ENCODE data around the gene TNFRSF1B.

TNFRSF1B gene

GRCh38 chr1:12173631-12174121 lies 6.9 kb downstream of the TNFRSF1B start:
- in situ Hi-C loops (cut with HindIII; ENCODE audit: low sequenced_read_pairs): no loop called here

DNA sequence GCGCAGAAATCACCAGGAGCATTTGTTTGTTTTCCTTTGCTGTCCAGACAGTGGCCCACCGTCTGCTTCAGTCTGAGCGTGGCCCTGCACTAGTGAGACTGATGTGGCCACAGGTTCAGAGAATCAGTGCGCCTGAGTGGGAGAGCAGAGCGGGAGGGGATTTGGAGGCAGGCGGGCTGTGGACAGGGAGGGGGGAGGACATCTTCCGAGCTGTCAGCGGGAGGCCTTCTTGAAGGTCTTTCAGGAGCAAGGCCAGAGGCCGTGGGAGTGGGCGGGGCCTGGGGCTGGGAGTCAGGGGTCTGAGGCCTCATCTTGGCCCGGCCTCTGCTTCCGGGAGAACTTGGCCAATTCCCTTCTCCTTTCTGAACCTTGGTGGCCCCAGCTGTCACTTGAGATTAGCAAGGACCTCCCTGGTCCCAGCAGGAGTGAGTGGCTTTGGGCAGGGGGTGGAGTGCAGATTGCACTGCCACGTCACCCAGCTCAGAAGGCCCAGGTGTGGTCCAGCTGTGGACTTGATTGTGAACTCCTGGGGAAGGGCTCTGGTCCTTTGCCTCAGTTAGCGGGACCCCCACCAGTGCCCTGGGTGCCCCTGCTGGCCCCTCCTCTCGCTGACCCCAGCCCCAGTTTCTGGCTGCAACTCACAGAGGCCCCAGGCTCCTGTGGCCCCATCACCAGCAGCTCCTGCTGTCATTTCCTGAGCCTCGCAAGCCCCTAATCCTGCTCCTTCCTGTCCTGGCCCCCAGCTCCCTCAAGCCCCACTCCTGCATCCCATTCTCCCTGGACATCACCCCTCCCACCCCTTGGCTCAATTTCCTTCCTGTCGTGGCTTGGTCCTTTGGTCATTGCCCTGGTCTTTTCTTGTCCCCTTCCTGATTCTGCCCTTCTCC lies 8.4 kb downstream of the TNFRSF1B start:
- in situ Hi-C loops (cut with HindIII; ENCODE audit: low sequenced_read_pairs): loop anchor here (5.0 kb wide), 1 partner anchor 48 kb away; no protein-coding TSS in a partner anchor

- in situ Hi-C loops (cut with HindIII; ENCODE audit: low sequenced_read_pairs): loop anchor here (5.0 kb wide), 1 partner anchor 49 kb away; no protein-coding TSS in a partner anchor
Observed at GRCh38 chr1:12176298-12177118, 9.7 kb downstream of the TNFRSF1B start.

DNA sequence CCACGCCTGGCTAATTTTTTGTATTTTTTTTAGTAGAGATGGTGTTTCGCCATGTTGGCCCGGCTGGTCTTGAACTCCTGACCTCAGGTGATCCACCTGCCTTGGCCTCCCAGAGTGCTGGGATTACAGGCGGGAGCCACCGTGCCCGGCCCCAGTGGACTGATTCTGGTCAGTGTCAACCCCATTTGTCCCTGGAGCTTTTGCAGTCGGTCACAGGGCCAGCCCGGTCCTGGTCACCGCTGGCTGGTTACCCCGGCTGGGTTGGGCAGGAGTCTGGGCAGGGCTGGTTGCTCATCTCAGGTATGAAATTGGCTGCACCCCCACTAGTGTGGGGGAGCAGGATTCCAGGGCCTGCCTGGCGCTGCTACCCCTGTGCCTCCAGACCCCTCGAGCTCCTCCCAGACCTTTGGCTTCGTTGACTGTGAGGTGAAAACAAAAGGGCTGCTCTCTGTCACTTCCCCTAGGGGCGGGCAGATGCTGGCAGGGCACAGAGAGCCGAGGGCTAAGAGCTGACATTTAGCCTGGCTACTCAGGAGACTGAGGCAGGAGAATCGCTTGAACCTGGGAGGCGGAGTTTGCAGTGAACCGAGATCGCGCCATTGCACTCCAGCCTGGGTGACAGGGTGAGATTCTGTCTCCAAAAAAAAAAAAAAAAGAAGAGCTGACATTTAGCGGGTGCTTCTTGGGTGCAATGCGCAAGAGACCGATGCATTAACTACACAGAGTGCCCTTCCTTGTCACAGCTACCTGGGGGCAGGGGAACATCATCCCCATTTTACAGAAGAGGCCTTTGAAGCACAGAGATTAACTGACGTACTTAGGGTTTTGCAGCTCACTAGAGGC lies 10.6 kb downstream of the TNFRSF1B start:
- in situ Hi-C loops (cut with HindIII; ENCODE audit: low sequenced_read_pairs): loop anchor here (5.0 kb wide), 1 partner anchor 50 kb away; no protein-coding TSS in a partner anchor

DNA sequence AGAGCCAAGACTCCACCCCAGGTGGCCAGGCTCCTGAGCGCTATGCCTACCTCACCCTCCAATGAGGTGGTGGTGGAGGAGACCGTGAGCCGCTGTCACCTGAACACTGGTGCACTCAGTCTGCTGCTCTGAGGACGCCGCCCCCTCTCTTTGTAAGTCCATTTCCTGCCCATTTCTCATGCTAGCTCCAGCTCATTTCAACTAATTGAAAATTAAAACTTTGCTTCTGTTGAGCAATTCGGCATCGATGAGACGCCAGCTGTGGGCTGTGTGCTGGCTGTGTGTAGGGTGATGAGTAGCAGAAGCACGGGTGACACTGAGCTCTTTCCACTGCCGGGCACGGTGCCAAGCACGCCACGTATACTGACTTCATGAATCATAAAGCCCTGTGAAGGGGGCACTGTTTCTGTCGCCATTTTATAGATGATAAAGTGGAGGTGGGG lies 11.2 kb downstream of the TNFRSF1B start:
- in situ Hi-C loops (cut with HindIII; ENCODE audit: low sequenced_read_pairs): loop anchor here (5.0 kb wide), 1 partner anchor 51 kb away; no protein-coding TSS in a partner anchor

DNA sequence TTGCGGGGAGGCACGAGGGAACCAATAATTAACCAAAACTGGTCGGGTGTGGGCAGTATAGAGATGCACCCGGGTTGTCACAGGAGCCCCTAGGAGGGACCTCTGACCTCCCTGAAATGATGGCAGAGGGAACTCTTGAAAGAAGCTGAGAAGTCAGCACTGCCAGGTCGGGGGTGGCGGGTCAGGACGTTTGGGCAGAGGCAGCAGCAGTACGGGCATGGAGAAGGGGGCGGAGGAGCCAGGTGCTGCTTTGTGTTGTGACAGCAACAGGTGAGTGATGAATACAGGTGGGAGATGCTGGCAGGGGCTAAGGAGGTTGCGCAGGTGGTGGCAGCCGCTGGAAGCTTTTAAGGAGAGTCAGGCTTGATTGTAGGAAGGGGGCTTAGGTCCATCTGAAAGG lies 11.7 kb downstream of the TNFRSF1B start:
- in situ Hi-C loops (cut with HindIII; ENCODE audit: low sequenced_read_pairs): loop anchor here (5.0 kb wide), 1 partner anchor 51 kb away; no protein-coding TSS in a partner anchor

DNA sequence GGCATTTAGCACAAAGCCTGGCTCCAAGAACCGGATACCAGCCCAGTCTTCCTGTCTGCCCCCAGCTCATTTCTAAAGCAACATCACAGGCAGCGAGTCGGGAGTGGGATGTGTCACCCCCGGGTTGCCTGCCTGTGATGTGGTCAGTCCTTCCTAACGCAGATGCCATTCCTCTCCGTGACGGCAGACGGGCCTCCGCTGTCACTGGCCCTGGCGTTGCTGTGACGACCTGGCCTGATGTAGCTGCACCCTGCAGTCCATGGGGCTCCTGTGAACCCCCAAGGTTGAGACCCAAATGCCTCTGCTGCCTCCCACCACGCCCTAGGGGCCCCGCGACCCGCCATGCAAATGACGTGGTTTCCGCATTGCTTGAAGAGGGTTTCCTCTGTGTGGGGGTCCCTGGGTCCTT lies 12.3 kb downstream of the TNFRSF1B start:
- in situ Hi-C loops (cut with HindIII; ENCODE audit: low sequenced_read_pairs): loop anchor here (5.0 kb wide), 1 partner anchor 52 kb away; no protein-coding TSS in a partner anchor

DNA sequence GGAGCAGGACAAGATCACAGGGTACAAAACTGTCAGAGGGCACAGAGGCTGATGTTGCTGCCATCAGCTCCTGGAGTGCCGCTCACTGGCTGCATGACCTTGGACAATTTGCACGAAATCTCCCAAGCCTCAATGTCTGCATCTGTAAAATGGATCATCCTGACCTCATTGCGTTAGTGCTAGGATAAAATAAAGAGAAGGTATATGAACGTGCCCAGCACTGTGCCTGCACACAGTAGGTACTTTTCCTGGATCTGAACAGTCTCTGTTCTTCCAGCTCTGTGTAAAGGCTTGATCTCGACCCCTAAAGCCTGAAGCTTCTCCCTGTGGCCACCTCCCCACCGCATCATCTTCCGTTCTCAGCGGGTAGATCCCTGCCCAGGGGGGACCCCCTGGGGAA lies 12.9 kb downstream of the TNFRSF1B start:
- in situ Hi-C loops (cut with HindIII; ENCODE audit: low sequenced_read_pairs): loop anchor here (5.0 kb wide), 1 partner anchor 52 kb away; no protein-coding TSS in a partner anchor

GRCh38 chr1:12180315-12180714 lies 13.5 kb downstream of the TNFRSF1B start:
- in situ Hi-C loops (cut with HindIII; ENCODE audit: low sequenced_read_pairs): no loop called here

DNA sequence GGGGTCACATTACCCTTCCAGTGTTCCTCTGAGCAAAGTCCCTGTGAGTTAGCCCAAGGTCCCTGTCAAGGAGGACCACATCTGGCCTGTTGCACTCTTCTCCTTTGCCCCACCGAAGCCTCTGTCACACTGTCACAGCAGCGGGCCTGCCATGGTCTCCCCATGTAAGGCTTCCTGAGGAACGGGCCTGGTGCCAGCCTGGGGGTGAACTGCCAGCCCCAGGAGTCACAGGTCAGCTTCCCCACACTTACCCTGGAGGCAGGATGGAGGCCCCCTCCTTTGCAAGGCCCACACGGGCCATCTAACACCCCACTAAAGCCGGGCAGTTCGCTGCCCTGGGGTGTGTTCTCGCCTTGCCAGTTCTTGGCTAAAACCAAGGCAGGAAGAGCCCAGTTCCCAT lies 14.1 kb downstream of the TNFRSF1B start:
- in situ Hi-C loops (cut with HindIII; ENCODE audit: low sequenced_read_pairs): no loop called here

- in situ Hi-C loops (cut with HindIII; ENCODE audit: low sequenced_read_pairs): no loop called here
Observed at GRCh38 chr1:12181568-12181967, 14.8 kb downstream of the TNFRSF1B start.

DNA sequence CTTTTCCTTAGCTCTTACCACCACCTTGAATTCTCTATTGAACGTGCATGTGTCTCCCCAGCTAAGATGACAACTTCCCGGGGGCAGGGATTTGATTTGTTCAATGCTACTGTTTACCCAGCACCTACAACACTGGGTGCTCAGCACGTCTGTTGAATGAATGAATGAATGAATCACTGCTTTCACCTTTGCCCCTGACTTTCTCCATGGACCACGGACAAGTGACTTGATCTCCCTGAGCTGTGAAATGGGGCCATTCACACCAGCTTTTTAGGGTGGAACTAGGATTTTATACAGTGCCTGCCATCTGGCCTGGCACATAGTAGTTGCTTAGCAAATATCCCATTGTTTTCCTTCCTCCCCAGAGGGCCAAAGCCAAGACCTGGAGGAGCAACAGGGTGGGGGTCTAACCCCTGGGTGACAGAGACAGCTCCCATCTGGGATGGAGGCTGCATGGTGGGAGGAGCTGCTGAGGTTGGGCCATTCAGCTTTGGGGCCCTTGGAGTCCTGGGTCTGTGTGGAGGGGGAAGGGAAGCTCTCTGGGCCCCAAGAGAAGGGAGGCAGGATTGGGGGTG lies 15.7 kb downstream of the TNFRSF1B start:
- in situ Hi-C loops (cut with HindIII; ENCODE audit: low sequenced_read_pairs): no loop called here

- in situ Hi-C loops (cut with HindIII; ENCODE audit: low sequenced_read_pairs): no loop called here
Observed at GRCh38 chr1:12183095-12183794, 16.5 kb downstream of the TNFRSF1B start.

- in situ Hi-C loops (cut with HindIII; ENCODE audit: low sequenced_read_pairs): no loop called here
Observed at GRCh38 chr1:12184008-12184681, 17.4 kb downstream of the TNFRSF1B start.

GRCh38 chr1:12185036-12185917 lies 18.5 kb downstream of the TNFRSF1B start:
- in situ Hi-C loops (cut with HindIII; ENCODE audit: low sequenced_read_pairs): no loop called here

DNA sequence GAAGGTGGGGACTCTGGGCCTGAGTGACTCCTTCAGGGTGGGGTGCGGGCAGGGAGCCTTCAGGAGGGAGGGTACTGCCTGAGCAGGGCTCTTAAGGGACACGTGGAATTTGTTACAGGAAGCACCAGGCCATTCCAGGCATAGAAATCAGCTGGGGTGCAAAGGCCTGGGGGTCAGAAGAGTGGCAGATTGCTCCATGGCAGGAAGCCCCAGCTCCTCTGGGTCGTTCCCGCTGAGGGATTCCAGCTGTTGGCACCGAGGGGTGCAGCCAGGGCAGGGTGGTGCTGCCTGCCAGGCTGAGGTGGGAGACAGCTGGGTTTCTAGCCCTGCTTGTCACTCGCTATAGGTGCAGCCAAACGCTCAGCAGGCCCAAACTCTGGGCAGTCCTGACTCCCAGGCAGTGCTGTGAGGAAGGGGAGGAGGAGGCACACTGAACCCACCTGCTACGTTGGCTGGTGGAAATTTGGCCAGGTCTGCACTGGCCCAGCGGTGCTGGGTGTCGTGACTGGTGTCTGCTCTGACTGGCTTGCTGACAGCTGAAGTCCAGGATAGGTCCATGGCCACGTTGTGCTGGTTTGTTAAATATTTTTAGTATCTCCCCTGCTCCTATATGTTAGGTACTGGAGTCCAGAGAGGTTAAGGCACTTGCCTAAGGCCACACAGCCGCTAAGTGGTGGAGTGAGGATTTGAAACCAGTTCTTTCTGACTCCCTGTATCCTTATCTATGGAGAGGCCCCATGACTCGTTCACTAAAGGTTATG lies 19.3 kb downstream of the TNFRSF1B start:
- in situ Hi-C loops (cut with HindIII; ENCODE audit: low sequenced_read_pairs): no loop called here

GRCh38 chr1:12186679-12186985 lies 19.8 kb downstream of the TNFRSF1B start:
- in situ Hi-C loops (cut with HindIII; ENCODE audit: low sequenced_read_pairs): no loop called here

All from DLD1 (cell line).